GM21737 (cell line): ENCODE data around the gene RAB11B.
"Not testable (repeated sequence)": the region's sequence is repeated elsewhere in the genome, so short reads cannot be mapped to it uniquely, and the experiment has no call there.

Source experiments
- ATAC-seq: cut with Tn5 transposase; IDR thresholded peaks from one replicate; pipeline ENCODE4 v1.9.1; 2021; ENCODE audit warnings: mild to moderate bottlenecking, moderate library complexity; ENCODE audit not compliant: unreplicated experiment

Gene RAB11B

DNA sequence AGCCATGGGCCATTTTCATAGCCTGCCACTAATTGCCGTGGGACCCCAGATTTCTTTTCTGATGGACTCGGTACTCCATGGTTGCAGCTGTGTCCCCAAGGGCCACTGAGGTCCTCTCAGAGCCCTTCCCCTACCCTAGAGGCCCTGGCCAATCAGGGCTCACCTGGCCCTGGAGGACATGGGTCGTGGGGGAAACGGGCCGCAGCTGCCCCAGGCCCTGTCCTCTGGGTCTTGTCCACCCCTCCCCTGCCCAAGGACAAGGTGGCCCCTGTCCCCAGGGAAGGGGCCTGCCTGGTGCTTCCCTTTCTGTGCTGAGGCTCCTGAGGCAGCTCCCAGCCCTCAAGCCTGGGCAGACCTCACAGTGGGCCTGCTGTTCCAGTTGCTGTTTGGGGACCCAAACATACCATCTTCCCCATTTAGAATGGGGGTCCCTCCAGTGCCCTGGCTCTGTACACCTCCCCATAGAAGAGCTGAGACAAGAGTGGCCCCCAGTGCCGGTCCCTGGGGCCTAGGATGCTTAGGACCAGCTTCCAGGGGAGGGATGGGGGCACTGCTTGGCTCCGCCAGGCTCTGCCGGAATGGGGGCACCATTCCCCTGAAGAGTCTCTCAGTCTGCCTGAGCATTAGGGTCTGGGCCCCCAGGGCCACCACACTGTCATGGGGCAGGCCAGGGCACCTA lies 3.2 kb downstream of the RAB11B start:
- no peak for ATAC-seq

DNA sequence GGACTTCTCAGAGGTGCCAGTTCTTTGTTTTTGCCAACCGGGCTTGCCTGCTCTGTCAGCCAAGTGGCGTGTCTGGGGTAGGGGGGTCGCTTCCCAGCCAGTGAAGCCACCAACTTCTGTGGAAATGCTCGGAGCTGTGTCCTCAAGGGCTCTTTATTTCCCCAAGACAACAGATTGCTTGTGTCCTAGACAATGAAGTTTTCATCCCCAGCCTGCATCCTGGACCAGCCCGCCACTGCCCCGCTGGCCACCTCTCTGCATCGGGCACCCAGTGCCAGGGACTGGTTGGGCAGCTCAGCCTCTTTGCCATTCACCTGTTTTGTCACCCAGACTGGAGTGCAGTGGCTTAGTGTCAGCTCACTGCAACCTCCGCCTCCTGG lies 3.7 kb downstream of the RAB11B start:
- no peak for ATAC-seq

DNA sequence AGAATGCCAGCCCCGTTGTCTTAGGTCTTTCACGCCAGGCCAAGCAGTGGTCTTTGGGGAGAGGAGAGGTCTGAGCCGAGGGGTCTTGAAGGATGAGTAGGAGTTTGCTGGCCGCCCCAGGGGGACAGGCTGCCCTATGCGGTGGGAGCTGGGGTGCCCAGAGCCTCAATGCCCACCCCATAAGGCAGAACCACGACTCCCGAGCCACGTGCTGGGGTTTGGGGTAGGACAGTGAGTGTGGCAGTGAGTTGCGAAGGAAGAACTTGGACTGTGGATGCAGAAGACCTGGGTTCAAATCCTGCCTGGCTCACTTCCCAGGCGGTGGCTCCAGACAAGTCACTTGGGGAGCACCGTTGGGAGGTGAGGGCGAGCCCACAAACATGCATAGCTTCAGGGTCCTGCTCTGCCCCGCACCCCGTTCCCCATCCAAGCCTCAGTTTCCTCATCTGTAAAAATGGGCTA lies 5.5 kb downstream of the RAB11B start:
- no peak for ATAC-seq

DNA sequence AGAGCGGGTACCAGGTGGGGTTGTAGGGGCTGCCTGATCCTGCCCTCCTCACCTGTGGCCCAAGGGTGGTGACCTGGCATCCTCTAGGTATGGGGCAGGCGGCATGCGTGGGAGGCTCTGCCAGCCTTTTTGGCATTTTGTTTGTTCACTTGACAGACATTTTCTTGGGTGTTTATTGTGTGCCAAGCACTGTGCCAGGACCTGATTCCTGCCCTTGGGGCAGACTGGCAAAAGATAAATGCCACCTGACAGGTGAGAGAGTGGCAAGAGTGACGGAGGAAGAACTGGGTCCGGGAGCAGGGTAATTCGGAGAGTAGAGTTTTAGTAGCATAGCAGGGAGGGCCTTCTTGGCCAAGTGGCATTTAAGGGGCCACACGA lies 6.0 kb downstream of the RAB11B start:
- no peak for ATAC-seq

DNA sequence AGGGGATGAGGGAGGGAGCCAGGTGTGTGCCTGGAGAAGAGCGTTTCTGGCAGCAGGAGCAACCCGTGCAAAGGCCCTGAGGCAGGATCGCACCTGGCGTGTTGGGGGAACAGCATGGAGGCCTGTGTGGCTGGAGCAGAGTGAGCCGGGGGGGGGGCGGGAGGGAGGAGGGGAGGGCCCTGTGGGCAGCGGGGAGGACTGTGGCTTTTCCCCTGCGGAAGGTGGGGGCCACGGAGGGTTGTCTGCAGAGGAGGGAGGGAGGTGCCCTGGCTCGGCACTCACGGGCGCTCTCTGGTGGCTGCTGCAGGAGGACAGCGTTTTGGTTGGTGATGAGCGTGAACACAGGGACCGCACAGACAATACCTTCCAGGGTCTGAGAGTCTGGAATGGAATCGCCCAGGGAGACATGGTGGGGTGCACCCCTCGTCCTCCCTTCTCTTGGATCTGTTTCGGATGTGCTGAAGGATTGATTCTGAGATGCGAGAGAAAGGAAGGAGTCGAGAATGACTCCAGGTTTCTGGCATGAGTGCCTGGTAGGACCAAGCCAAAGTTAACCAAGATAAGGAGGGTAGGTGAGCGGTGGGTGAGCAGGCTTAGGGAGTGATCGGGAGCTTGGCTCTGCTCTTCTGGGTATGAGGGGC lies 6.5 kb downstream of the RAB11B start:
- ATAC-seq, result no peak

DNA sequence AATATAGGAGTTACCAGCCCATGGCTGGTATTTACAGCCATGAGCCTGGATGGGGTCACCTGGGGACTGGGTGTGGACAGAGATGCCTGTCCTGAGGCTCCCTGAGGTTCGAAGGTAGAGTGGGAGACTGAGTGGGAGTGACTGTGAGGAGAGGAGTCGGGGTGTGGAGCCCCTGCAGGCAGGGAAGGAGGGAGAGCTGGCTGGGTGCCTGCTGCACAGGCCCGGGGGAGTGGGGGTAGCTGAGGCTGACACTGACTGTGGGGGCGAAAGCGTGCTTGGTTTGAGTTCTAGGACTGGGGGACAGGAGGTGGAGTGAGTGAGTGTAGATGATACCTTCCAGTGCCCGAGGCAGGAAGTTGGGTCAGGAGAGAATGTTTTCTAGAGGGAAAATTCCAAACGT lies 7.1 kb downstream of the RAB11B start:
- no peak for ATAC-seq

DNA sequence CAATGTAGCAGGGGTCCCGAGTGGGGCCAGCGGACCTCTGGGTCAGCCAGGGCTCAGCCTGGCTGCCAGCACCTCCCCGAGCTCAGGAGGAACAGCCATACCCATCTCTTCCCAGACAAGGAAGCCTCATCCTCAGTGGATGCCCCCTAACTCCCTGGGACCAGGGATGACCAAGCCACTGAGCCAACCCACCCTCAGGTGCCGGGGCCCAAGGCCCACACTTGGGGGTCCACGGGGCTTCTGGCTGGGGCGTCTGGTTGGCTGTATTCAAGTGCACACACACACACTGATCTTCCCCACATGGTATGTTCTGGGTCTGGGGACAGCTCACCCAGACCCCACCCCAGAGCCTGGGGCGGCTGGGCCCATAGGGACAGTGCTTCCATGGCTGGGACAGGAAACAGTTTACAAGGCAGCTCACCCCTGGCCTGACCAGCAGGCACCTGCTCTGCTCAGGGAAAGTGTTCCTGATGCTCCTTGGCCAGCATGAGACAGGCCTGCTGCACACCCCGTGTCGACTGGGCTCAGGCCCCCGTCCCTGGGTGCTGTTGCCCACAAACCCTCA lies 7.7 kb downstream of the RAB11B start:
- ATAC-seq, result no peak

DNA sequence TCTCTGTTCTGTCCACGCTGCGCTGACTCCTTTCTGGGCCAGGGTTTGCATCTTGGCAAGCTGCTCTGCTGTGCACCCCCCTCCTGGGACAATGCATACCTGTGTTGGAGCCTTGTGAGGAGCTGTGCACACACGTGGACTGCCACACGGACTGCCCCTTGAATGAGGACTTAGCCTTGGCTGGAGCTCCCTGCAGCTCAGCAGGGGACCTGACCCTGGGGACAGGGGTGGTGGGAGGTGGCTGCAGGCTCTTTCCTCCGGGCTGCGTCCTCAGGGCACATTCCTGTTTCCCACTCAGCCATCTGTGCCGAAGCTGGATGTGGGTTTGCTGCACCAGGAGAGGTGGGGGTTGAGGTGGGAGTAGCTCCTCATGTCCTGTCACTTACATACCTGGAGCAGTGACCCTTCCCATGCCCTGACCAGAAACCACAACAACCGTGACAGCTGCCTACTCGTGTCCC lies 8.2 kb downstream of the RAB11B start:
- ATAC-seq, result no peak

DNA sequence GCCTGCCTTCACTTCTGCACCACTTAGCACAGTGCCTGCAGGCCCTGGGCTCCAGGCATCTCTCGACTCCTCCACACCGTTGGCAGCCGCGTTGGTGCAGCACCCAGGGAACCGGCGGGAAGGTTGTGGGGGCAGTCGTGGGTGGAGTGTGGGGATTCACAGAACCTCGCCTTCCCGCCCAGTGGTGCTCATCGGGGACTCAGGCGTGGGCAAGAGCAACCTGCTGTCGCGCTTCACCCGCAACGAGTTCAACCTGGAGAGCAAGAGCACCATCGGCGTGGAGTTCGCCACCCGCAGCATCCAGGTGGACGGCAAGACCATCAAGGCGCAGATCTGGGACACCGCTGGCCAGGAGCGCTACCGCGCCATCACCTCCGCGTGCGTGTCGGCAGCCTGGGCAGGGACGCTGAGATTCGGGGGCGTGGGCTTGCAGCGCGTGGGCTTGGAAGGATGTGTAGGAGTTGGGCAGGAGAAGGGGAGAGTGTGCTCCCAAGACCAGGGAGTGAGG lies 9.6 kb downstream of the RAB11B start:
- no peak for ATAC-seq

DNA sequence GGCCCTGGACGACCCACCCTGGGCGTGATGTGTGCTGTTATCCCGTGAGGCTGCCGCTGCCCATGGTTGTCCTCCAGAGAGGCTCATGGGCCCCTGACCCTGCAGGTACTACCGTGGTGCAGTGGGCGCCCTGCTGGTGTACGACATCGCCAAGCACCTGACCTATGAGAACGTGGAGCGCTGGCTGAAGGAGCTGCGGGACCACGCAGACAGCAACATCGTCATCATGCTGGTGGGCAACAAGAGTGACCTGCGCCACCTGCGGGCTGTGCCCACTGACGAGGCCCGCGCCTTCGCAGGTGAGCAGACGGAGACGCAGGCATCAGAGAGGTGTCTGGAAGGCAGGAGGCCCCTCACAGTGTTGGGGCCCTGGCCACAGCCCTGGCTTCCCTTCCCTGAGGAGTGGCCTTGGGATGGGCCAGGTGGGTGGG lies 11.8 kb downstream of the RAB11B start:
- ATAC-seq, result no peak

DNA sequence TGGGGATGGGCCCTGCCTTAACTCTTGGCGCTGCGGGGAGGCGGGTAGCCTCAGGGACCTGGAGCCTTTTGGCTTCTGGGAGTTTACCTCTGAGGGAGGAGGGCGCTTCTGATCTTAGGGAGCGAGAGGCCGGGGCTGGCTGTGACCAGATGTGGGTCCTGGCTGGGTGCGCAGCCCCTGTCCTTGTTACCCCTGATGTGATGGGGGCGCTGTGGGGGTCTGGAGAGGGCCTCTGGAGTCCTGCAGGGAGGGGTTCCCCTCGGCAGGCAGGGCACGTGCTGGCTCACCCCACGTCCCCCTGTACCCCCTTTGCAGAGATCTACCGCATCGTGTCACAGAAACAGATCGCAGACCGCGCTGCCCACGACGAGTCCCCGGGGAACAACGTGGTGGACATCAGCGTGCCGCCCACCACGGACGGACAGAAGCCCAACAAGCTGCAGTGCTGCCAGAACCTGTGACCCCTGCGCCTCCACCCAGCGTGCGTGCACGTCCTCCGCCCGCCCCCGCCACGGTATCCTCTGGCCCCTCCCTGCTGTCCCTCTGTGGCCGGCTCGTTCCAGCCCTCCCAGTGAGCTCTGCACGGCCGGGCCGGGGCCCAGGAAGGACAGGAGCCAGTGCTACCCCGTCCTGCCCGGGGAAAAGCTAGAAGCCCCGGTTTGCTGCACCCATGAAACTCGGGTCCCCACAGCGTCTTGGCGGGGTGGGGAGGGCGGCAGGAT lies 13.1 kb downstream of the RAB11B start:
- ATAC-seq, result no peak

DNA sequence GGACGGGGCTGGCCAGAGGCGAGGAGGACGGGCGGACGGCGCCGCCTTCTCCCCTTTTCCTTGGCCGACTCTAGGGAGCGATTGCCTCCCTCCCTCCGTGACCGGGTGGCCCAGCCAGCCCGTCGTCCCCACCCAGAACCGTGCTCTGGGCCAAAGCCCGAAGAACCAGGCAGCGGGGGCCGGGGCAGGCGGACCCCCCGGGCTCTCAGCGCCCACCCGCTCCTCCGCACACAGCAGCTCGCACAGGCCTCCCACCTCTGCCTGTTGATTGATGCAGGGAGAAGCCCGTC lies 13.6 kb downstream of the RAB11B start:
- ATAC-seq, result no peak

DNA sequence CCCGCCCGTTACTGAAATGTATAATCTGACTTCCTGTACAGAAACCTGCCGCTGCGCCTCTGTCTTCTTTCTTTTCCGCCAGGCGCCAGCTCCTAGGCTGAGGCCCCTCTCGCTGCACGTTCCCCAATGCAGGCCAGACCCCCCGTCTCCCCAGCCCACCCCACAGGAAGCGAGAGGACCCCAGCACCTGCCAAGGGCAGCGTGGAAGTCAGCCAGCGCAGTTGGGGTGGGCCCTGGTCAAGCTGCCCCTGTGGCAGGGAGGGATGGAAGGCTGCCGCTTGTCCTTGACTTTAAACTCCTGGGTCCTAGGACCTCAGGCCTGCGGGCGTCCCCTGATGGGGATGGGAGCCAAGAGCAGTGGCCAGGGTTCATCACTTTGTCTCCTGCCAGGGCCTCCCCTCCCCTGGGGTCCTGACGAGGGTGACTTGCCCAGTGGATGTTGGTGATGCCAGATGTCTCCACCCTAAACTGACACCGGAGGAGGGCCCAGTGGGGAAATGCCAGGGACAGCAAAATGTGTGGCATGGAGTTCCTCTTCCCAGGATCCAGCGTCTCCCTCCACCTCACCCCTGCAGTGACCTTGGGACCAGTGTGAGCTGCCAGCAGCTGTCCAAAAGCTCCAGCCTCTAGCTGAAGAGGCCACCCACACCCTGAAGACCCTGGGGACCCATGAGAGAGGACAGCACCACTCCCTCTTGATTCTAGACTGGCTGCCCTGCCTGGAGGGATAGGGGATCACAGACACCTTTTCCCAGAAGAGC lies 14.4 kb downstream of the RAB11B start:
- ATAC-seq, result no peak

DNA sequence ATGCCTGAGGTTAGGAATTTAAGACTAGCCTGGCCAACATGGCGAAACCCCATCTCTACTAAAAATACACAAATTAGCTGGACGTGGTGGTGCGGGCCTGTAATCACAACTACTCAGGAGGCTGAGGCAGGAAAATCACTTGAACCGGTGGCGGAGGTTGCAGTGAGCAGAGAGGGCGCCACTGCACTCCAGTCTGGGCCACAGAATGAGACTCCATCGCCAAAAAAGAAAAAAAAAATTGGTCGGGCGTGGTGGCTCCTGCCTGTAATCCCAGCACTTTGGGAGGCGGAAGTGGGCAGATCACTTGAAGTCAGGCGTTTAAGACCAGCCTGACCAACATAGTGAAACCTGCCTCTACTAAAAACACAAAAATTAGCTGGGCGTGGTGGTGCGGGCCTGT lies 20.6 kb downstream of the RAB11B start:
- ATAC-seq, result not testable (repeated sequence)

DNA sequence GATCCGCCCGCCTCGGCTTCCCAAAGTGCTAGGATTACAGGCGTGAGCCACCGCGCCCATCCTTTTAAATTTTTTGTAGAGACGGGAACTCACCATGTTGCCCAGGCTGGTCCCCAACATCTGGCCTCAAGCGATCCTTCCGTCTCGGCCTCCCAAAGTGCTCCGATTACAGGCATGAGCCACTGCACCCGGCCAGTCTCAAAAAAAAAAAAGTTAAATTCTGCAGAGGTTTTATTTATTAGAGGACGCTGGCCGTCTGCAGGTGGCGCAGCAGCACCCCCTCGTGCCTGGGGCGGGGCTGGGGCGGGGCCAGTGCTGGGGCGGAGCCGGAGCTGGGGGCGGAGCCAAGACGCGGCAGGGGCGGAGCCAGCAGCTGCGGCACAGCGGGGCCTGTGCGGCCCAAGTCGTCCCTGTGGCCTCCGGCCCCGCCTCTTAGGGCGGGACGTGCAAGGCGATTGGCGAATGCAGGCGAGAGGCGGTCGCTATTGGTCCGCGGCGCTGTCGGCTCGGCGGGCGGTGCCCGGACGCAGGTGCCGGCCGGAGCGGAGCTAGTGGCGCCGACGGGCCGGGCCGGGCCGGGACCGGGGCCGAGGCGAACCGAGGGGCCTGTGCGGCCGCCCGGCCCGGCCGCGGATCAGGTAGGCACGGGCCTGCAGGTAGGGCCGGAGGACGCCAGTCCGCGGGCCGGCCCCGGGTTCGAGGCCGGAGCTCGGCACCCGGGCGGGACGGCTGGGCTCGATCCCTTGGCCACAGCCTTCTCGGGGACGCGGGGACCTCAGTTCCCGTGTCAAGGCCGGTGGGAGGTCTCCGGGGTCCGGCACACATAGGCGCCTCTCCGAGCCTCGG lies 22.8 kb downstream of the RAB11B start, which contains the start of gene MARCHF2:
MARCHF2 (plus strand) TSS at position 523 of the 846 bp plus-strand sequence. CDS start 8,536 bp downstream, outside the sequence.
- peak; percentile 99 for ATAC-seq

DNA sequence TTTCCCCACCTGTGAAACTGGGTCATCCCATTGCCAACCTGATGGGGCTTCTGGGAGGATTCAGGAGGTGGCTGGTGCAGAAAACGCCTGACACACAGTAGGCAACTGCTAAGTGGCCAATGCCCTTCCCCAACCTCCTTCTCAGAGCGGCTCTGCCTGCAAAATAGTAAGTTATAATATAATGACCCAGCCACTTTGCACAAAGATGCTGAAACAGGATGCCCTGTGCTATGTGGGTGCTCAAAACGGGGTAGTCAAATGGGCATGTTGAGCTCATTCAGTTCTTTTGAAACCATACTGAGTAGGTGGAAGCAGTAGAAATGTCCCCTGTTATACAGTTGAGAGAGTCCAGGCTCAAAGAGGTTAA lies 23.5 kb downstream of the RAB11B start:
- ATAC-seq, result no peak

DNA sequence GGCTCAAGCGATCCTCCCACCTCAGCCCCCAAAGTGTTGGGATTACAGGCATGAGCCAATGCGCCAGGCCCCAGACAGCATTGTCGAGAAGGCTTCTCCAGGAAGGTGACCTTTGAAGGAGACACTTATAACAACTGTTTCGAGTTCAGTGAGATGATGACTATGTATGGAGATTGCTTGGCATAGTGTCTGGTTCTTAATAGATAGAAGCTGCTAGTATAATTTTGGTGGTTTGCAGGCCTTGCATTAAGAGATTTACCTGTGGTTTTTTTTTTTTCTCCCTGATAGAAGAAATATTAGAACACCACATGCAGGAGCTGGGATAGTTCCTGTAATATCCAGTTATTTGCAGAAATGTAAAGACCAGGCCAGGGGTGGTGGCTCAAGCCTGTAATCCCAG lies 26.6 kb downstream of the RAB11B start:
- no peak for ATAC-seq

DNA sequence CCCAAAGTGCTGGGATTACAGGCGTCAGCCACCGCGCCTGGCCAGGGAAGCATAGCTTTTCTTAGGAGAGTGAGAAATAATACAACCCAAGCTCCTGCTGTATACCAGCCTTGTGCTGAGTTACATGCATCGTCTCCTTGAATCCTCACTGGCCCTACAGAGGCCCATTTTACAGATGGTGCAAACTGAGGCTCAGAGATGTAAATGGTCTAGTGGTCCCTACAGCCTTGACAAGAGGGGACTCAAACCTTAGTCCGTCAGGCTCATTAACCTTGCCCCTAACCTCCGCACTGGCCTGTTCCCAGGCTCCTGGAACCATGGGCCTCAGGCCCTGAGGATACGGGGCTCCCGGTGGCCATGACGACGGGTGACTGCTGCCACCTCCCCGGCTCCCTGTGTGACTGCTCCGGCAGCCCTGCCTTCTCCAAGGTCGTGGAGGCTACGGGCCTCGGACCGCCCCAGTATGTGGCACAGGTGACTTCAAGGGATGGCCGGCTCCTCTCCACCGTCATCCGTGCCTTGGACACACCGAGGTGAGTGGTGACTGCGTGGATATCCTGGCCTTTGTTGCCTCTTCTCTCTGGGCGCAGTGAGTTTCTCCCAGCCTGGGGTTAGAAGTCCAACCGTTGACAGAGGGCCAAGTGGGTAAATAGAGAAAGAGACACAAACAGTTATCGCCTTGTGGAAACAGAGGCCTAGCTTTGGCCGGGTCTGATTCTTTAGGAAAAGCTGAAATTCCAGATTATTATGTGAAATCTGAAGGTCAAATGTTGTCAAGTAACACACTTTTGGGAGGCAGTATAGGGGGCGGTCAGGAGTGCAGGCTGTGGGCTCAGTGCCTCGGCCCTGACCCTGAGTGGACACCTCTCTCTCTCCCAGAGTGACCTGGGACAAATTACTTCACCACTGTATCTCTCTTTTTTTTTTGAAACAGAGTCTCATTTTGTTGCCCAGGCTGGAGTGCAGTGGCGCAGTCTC lies 31.6 kb downstream of the RAB11B start:
- ATAC-seq, result no peak

DNA sequence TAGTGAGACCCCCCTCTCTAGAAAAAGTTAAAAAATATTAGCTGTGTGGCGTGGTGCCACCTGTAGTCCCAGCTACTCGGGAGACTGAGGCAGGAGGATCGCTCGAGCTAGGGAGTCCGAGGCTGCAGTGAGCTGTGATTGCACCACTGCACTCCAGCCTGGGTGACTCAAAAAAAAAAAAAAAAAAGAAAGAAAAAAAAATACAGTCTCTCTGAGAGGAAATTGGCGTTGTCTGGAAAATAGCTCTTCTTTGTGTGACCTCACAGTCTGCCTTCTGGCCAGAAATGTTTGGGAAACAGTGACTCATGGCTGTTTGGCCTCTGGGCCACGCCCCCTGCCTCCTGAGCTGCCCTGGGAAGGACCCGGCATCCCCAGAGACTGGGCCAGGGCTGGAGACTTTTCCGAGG lies 33.7 kb downstream of the RAB11B start:
- no peak for ATAC-seq
